GM21717 (cell line): Measurements from ENCODE around the gene AKT3.
A peak's percentile ranks its signal among the peaks of the same experiment; 100 is the strongest.

Source experiments
- ATAC-seq: cut with Tn5 transposase; IDR thresholded peaks from one replicate; pipeline ENCODE4 v1.9.1; 2021; ENCODE audit warnings: mild to moderate bottlenecking, moderate library complexity; ENCODE audit not compliant: unreplicated experiment

Gene AKT3

DNA sequence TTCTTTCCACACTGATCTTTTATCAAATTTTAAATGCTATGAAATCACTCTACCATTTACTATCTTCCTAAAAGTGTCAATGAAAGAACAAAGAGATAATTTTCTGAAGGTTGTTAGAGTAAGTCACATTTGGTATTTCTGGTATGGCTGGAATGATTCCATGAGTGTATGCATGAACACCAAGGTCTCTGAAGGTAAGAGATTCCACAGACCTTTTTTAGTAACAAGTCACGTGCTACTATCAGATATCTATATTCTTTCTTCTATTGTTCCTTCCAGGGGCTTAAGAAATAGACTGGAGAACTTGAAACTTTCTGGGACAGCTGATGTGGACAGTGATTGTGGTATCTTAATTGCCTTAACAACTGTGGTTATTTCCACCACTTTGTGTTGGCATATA, 329.2 kb downstream of the AKT3 start:
- ATAC-seq, result no peak

DNA sequence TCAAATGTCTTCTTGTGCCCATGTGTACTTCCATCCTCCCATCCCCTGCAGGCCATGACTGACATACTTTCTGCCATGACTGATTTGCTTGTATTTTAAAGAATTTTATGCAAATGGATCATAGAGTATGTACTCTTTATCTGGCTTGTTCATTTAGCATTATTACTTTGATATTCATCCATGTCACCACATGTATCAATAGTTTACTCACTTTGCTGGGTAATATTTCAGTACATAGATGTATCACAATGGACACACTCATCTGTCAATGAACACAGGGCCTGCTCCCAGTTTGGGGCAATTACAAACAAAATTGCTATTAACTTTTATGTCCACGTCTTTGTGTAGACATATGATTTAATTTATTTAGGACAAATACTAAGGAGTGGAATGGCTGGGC, 335.1 kb downstream of the AKT3 start:
- ATAC-seq, result no peak

DNA sequence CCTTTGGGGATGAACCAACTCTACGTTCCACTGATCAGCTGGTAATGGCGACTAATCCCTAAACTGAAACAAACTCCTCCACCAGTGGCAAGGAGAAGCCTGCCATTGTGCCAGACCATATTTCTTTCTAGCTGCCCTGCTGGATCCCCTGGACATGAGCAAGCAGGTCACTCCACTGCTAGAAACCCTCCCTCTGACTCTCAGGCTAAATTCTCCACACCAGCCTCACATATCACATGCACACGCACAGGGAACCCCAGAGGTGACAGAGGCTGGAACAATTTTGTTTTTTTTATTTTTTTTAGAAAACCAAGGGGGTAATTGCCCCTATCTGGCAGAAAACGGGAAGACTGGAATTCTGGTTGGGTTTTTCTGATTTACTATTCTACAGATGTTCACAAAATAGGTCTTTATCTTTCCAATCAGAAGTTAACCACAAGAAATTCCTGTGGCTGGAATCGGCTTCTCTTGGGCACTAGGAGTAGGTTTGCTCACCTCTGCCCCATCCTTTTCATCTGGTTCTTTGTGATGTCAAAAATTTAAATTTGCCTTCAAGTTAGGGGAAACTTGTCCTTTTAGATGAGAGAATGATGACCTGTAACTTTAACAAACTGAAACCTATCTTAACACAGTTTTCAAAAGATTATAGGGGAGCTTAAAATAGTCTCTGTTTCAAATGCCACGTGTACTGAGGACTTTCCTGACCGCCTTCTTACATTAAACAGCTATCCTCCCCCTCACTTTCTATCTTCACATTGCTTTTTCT, 336.1 kb downstream of the AKT3 start:
- ATAC-seq, result no peak

DNA sequence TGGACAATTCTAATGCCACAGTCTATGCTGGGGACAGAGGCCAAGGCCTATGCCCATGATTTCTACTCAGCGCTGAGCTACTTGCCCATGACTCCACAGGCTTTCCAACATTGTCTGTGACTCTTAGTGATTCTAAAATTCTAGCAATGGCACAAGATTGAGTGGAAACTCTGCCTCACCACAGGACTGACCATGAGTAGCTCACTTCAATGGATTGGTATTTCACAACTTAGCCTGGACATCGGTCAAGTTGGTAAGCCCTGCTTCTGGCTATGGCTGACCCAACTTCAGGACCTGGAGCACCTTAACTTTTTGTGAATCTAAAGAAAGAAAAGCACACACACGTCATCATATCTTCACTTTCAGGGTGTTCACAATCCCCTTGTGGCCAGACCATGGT, 339.1 kb downstream of the AKT3 start:
- no peak for ATAC-seq

DNA sequence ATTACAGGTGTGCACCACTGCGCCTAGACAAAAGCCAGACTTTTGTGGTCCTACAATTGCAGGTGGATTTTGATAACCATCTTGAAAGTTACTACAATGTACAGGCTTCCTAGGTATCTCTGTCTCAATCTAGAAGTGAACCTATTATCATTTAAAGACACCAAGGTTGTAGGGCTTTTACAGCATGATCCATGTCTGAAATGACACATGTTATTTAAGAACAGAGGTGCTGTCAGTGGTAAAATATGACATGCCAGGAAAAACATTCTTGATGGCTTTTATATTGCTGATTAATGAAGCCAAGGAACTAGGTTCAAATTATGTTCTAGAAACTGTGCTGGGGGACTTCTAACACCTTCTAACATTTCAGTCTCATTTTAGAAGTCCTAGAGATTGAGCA, 341.1 kb downstream of the AKT3 start:
- ATAC-seq, result no peak

DNA sequence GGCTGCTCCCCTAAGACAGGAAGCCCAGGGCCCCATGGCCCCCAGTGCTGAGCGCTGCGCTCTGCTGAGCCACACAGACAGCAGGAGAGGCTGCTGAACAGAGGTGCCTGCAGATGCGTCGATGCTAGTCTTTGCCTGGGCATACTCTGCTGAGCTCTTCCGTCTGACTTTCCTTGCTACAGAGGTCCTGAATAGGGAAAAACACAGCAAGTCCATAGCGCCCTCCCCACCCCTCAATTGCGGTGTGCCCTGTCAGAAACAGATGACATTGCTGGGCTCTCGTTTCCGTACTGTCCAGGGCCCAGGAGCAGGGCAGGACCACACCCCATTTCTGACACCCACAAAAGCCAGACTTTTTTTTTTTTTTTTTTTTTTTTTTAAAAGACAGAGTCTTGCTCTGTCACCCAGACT, 341.7 kb downstream of the AKT3 start:
- ATAC-seq, result peak; percentile 46

DNA sequence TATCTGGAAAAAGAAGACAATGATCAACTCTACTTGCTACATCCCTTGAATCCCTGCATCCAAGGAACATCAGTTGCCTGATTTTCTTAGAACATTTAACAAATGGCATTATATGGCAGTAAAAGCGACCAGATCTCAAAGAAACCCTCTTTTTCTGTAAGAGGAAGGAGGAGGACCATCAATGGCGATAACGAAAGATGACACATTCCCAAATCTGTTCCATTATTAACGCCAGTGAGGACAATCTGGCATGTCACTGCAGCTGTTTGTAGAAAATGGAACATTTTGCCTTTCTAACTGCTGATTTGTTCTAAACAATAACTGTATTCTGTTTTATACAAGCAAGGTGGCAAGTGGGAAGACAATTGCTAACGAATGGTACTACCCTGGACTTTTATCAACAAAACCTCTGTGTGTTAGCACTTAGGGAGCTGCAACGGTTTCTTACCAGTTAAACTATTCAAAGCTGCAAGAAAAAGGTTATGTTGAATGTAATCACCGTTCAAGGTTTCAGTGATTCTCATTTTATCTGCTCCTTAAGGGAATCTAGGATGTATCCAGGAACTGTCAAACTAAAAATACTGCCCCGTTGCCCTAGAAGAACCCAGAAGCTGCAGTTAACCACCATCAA, 342.3 kb downstream of the AKT3 start:
- no peak for ATAC-seq

DNA sequence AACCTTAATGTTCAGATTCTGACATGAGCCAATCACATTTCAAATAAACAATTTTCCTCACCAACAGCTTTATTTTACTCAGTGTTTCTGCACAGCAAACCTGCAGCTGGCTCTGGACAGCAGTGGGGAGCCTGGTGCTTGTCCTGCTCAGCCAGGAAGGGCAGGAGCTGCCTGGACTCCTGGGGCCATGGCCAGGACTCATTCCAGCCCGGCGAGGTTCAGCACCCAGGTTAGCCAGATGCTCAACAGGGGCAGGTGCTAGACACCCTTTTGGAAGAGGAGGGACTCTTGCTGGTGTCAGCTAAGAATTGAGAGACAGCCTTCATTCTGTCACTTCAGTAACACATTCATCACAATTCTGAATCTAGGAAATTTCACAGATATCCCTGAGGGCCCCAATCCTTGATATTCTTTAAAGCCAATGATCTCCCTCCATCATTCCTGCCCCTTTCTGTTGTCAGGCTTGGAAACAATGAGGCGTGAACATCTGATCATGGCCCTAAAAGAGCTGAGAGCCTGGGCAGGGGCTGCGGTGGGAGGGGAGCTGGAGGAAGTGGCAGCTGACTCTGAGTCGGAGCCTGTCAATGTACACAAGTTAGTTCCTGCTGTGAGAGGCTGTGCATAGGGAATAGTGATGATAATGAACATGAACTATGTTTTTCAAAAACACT, 342.9 kb downstream of the AKT3 start:
- no peak for ATAC-seq

DNA sequence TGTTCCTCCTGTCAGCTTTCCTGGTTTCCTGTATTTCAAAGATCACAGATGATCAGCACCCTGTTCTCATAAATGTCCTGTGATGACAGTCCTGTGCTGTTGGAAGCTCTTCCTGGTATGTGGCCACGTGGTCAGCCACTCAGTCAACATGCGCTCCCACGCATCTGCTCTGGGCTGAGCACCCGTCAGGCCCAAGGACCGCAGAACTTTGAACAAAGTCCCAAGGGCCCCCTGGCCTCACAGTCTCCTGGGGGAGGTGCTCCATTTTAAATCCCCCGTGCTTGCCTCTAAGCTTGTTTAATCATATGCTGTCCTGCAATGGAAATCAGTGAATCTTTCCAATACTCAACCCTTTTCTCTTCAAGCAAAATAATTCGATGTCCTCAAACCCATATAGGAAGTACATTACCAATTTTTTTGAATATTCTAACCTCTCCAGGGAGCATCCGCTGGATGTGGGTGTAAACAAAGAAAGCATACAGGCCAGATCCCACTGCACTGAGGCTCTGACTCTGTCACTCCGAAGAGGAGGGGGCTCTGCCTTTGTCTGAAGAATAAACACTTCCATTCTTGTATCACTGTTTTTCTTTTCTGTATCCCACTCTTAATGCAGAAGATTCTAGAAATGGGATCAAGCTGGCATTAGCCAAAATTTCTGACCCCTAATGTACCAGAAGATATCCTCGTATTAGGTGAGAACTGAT, 343.9 kb downstream of the AKT3 start:
- ATAC-seq, result peak; percentile 76

DNA sequence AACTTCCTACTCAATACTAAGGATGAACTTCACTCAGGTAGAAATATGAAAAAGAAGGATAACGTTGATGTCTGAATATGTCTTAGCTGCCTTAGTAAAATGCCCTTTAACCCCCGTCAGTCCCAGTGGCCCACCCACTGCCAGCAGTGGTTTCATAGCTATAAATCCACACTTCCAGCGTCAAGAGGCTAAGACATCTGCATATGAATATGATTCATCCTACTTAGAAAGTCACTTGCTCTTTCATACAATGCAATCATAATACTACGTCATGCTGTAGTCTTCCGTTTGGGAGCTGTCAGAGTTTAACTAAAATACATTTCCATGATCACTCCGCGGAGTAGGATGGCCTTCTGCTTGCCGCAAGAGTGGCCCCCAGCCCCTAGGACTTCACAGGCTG, 346.9 kb downstream of the AKT3 start:
- ATAC-seq, result no peak

DNA sequence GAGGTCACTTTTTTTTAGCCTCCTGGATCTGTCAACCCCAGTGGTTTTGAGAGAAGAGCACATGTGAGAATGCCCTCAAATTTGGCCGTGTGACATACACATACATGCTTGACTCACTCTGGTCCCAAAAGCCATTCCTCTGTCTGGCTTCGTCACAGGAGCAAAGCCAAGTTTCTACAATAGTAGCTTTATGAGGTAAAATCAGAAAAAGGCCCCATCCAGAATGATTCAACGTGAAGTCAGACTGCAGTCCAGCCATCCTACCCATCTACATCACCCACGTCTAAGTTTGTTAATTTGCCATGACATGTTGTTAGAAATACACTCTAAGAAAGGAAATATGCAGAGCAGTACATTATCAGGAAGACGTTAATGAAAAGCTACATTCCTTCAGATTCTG, 349.0 kb downstream of the AKT3 start:
- no peak for ATAC-seq

DNA sequence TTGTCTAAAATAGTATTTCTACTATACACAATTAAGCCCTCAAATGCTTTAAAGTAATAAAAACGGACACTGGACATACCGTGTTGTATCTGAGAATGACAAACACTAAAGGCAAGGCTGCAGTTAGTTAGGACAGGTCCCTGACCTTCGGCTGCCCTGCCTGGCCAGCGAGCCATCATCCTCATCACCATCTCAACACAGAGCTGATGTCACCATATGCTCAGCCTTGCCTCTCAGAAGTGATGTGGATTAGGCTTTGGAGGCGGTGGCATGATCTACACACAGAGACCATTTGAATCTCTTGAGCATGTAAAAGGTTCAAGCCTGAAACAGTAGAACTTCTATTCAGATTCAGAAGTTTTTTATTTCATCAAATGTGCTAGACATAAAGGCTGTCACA, 349.5 kb downstream of the AKT3 start:
- ATAC-seq, result no peak

DNA sequence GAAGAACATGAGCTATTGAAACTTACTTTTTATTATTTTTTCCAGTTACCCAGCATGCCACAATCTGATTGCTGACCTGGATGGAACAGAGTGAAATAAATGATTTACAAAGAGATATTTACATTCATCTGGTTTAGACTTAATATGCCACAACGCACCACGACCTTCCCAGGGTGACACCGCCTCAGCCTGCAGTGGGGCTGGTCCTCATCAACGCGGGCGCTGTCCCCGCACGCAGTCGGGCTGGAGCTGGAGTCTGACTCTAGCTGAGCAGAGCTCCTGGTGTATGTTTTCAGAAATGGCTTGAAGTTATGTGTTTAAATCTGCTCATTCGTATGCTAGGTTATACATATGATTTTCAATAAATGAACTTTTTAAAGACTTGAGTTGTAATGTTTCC, 350.3 kb downstream of the AKT3 start:
- ATAC-seq, result no peak

DNA sequence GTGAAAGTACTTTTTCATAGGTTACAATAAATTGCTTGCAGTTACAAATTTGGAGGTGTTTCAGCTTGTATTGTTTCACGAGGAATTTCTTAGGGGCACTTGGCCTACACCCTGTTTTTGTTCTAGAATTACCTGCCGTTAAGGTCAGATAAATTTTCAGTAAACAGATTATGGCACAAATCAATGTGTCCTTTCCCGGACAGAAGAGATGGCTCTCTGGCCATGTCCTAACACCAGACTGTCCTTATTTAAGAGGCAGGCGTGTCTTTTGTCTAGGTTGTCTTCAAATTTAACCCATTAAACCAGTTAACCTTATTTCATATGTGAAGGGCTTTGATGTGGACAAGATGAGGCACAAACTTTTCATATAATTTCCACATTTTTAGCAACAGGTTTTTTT, 350.8 kb downstream of the AKT3 start:
- ATAC-seq, result no peak

DNA sequence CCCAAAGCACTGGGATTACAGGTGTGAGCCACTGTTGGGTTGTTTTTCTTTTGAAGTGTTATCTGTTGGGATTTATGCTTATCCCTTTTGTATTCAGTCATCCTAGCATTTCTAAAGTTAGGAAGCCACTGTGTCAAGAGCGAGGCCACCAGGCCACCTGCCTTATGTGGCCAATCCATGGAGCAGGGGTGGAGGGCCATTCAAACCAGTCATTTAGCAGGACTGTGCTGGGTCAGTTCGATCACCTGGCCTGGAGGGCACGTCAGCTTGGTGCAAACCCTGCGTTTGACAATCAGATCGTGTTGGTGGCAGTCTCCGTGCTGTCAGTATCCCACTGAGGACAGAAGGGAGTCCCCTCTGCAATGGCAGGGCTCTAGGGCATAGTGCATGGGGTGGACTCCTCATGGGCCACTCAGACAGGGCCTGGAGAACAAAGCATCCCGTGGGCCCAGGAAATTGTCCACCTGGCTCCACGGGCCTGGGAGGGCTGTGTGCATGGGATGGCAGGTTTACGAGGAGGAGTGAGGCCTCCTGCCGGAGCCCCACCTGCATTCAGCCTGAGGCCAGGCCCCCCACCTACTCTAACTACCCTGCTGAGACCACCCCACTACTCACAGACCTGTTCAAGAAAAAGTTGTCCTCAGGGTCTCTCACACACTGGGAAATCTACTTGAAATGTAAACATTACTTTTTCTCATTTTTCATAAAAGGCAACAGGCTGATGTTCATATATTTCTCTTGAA, 351.9 kb downstream of the AKT3 start:
- ATAC-seq, result no peak

DNA sequence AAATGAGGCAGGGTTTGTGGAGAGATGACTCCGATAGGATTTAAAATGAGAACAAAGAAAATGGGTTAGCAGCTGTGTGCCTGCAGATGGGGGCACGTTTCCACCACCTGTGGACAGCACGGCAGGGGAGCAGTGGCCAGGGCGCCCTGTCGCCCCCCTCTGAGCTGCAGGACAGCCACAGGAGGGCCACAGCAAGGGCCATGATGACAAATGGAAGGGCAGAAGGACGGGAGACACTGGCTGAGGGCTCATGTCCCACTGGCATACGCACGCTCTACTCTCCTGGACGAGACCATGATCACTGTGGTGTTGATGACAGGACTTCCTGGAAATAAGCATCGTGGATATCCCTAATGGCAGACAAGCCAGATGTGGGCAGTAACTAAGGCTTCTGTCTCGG, 353.2 kb downstream of the AKT3 start:
- no peak for ATAC-seq

DNA sequence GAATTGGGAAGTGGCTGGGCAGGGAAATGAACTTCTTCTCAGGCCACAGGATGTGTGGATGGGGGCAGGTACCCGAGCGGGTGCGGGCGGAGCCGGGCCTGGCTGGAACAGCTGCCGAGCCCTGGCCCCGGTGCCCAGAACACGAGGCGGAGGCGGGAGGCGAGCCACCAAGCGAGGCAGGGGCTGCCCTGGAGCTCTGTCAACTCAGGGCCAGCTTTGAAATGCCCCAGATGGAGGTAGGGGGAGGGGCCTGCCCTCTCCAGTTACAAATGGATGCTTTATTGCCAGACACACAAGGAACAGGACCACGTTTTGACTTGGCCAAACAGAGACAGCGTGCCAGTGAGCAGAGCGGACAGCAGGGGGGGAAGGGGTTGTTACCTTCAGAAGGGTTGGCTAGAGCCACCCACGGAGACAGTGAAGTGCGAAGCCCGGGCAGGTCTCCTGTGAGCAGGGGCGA, 353.8 kb downstream of the AKT3 start:
- no peak for ATAC-seq

DNA sequence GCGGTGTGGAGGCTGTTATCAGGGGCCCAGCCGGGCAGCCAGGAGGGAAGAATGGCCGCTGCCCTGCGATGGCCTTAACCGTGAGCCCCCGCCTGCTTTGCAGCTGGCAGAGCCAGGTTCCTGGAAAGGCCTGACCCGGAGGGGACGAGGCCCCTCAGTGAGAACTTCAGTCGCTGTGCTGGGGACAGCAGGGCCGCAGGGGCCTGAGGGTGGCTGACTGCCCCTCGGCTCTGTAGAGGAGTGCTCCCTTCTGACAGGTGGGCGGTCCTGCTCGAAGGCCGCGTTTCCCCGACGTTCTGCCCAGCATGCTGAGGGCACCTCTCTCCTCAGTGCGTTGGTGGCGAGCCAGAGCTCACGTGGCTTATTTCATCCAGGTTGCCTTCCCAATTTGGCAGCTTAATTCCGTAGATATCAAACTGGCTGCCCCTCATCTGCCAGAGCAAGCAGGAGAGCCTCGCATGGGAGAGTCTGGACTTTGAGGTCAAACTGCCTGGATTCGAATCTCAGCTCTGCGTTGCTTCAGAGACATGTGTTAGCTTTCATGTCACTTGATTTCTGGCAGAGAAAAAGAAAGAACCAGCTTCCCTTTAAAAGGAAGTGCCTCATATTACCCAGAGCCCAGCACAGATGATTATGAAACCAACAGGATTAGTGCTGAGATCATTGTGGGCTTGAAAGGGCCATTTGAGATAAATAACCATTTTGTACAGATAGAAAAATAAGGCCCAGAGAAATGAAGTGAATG, 354.4 kb downstream of the AKT3 start:
- ATAC-seq, result no peak

DNA sequence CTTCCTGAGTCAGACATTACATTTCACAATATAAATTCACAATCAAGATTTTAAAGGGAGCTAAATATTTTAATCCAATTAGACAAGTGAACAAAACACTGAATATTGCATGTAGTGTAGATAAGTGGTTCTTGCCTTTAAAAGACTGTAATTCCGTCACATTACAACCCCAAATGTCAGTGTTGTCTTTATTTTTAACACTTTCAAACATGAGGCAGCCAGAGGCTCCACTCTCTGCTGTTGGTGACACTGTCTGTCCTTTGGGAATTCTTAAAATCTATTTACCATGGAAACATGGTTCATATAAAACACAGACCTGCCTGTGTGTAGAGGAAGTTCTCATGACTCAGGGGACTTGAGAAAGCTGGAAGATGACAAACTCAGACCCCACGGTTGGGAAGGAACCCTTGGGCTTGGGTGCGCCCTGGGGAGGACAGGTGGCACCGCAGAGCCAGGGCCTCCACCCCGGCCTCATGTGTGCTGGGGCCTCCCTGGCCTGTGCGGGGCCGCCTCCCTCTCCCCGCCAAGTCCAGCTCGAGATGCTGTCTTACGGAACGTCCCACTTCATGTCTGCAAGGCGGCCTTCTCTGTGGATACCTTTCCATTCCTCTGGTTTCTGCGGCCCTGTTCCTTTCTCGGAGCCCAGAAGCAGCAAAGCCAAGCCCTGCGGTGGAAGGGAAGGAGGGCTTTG, 355.2 kb downstream of the AKT3 start:
- no peak for ATAC-seq
